Measurements from ENCODE around the gene MIPOL1. TPM values are rescaled to one million over a fixed set of nuclear protein-coding genes. Genes with fewer than 3 reads are reported as not detected.
"Not testable (repeated sequence)": the region's sequence is repeated elsewhere in the genome, so short reads cannot be mapped to it uniquely, and the experiment has no call there.

Gene MIPOL1
- polyA plus RNA-seq, 6 donors from 2014 or later = not detected

GRCh38 chr14:37375566-37375965 lies 177.8 kb downstream of the MIPOL1 start:
- Mint-ChIP-seq H3K27ac (peak overlapping the region in 1 of 6 donors; percentile 33), H3K4me3 (no peak overlapping the region), H3K36me3 (no peaks in the 10 kb centered on the region), H3K4me1 (no peaks in the 10 kb centered on the region), H3K9me3 (peaks cover 0 to 11% (median 7%) of the 10 kb centered on the region in 7 donors), H3K27me3 (no peaks in the 10 kb centered on the region)
- DNase-seq (no peak), ATAC-seq (ENCODE audit: low read depth in 2 of 2) (no peak)

- Mint-ChIP-seq H3K4me3 (no peak overlapping the region), H3K27me3 (no peaks in the 10 kb centered on the region), H3K4me1 (no peaks in the 10 kb centered on the region), H3K9me3 (peaks cover 0 to 11% (median 7%) of the 10 kb centered on the region in 7 donors), H3K27ac (no peak overlapping the region), H3K36me3 (no peaks in the 10 kb centered on the region)
- DNase-seq (no peak), ATAC-seq (ENCODE audit: low read depth in 2 of 2) (no peak)
Observed at GRCh38 chr14:37376944-37377609, 179.3 kb downstream of the MIPOL1 start.

GRCh38 chr14:37384870-37385596 lies 187.3 kb downstream of the MIPOL1 start:
- Mint-ChIP-seq H3K4me1 (no peaks in the 10 kb centered on the region), H3K36me3 (no peaks in the 10 kb centered on the region), H3K9me3 (peaks cover 0 to 6% (median 4%) of the 10 kb centered on the region in 7 donors), H3K4me3 (no peak overlapping the region), H3K27me3 (no peaks in the 10 kb centered on the region), H3K27ac (no peak overlapping the region)
- DNase-seq = no peak
- no peak for ATAC-seq (ENCODE audit: low read depth in 2 of 2)

- not testable (repeated sequence) for DNase-seq; H3K36me3 Mint-ChIP-seq; H3K27ac Mint-ChIP-seq; H3K4me1 Mint-ChIP-seq; ATAC-seq (ENCODE audit: low read depth in 2 of 2); H3K27me3 Mint-ChIP-seq; H3K4me3 Mint-ChIP-seq
- peaks cover 5 to 64% (median 17%) of the 10 kb centered on the region in 7 donors for H3K9me3 Mint-ChIP-seq
Observed at GRCh38 chr14:37397157-37397940, 199.6 kb downstream of the MIPOL1 start.

GRCh38 chr14:37397941-37398215 lies 200.1 kb downstream of the MIPOL1 start:
- no peak for ATAC-seq (ENCODE audit: low read depth in 2 of 2)
- Mint-ChIP-seq H3K9me3 (peaks cover 5 to 61% (median 17%) of the 10 kb centered on the region in 7 donors), H3K4me3 (peak overlapping the region in 1 of 8 donors; percentile 53), H3K27me3 (no peaks in the 10 kb centered on the region), H3K36me3 (no peaks in the 10 kb centered on the region), H3K27ac (no peak overlapping the region), H3K4me1 (no peaks in the 10 kb centered on the region)
- no peak for DNase-seq

GRCh38 chr14:37399517-37399916 lies 201.8 kb downstream of the MIPOL1 start:
- Mint-ChIP-seq H3K27me3 (no peaks in the 10 kb centered on the region), H3K36me3 (no peaks in the 10 kb centered on the region), H3K4me3 (no peak overlapping the region), H3K9me3 (peaks cover 5 to 52% (median 15%) of the 10 kb centered on the region in 7 donors), H3K27ac (no peak overlapping the region), H3K4me1 (no peaks in the 10 kb centered on the region)
- ATAC-seq (ENCODE audit: low read depth in 2 of 2) (no peak), DNase-seq (no peak)

- no peaks in the 10 kb centered on the region for H3K27me3 Mint-ChIP-seq
- no peaks in the 10 kb centered on the region for H3K4me1 Mint-ChIP-seq
- DNase-seq (no peak), ATAC-seq (ENCODE audit: low read depth in 2 of 2) (no peak)
- H3K36me3 Mint-ChIP-seq = no peaks in the 10 kb centered on the region
- peaks cover 5 to 37% (median 12%) of the 10 kb centered on the region in 7 donors for H3K9me3 Mint-ChIP-seq
- H3K4me3 Mint-ChIP-seq = no peak overlapping the region
- H3K27ac Mint-ChIP-seq = peak overlapping the region in 1 of 6 donors; percentile 5
Observed at GRCh38 chr14:37401093-37401492, 203.4 kb downstream of the MIPOL1 start.

- Mint-ChIP-seq H3K27ac (no peak overlapping the region), H3K27me3 (no peaks in the 10 kb centered on the region), H3K36me3 (no peaks in the 10 kb centered on the region), H3K4me1 (no peaks in the 10 kb centered on the region), H3K4me3 (no peak overlapping the region), H3K9me3 (peaks cover 0 to 20% (median 5%) of the 10 kb centered on the region in 7 donors)
- ATAC-seq (ENCODE audit: low read depth in 2 of 2) = no peak
- DNase-seq = no peak
Observed at GRCh38 chr14:37403626-37404025, 205.9 kb downstream of the MIPOL1 start.

- H3K9me3 Mint-ChIP-seq = peaks cover 0 to under 1% (median 0%) of the 10 kb centered on the region in 7 donors
- H3K36me3 Mint-ChIP-seq = no peaks in the 10 kb centered on the region
- H3K27ac Mint-ChIP-seq = no peak overlapping the region
- no peaks in the 10 kb centered on the region for H3K4me1 Mint-ChIP-seq
- DNase-seq = no peak
- H3K27me3 Mint-ChIP-seq = no peaks in the 10 kb centered on the region
- no peak for ATAC-seq (ENCODE audit: low read depth in 2 of 2)
- H3K4me3 Mint-ChIP-seq = no peak overlapping the region
Observed at GRCh38 chr14:37406095-37406494, 208.4 kb downstream of the MIPOL1 start.

GRCh38 chr14:37411079-37411735 lies 213.5 kb downstream of the MIPOL1 start:
- DNase-seq (no peak), ATAC-seq (ENCODE audit: low read depth in 2 of 2) (no peak)
- Mint-ChIP-seq H3K27me3 (no peaks in the 10 kb centered on the region), H3K4me3 (no peak overlapping the region), H3K9me3 (peaks cover 0 to 6% (median 0%) of the 10 kb centered on the region in 7 donors), H3K36me3 (no peaks in the 10 kb centered on the region), H3K4me1 (no peaks in the 10 kb centered on the region), H3K27ac (no peak overlapping the region)

- Mint-ChIP-seq H3K27ac (no peak overlapping the region), H3K9me3 (peaks cover 0 to 6% (median 0%) of the 10 kb centered on the region in 7 donors), H3K4me3 (no peak overlapping the region), H3K4me1 (no peaks in the 10 kb centered on the region), H3K36me3 (no peaks in the 10 kb centered on the region), H3K27me3 (no peaks in the 10 kb centered on the region)
- no peak for DNase-seq
- ATAC-seq (ENCODE audit: low read depth in 2 of 2) = no peak
Observed at GRCh38 chr14:37413050-37413449, 215.3 kb downstream of the MIPOL1 start.

- H3K27ac Mint-ChIP-seq = no peak overlapping the region
- DNase-seq (no peak), ATAC-seq (ENCODE audit: low read depth in 2 of 2) (no peak)
- no peak overlapping the region for H3K4me3 Mint-ChIP-seq
- no peaks in the 10 kb centered on the region for H3K36me3 Mint-ChIP-seq
- no peaks in the 10 kb centered on the region for H3K4me1 Mint-ChIP-seq
- peaks cover 0 to 6% (median 0%) of the 10 kb centered on the region in 7 donors for H3K9me3 Mint-ChIP-seq
- no peaks in the 10 kb centered on the region for H3K27me3 Mint-ChIP-seq
Observed at GRCh38 chr14:37413504-37414003, 215.8 kb downstream of the MIPOL1 start.

- Mint-ChIP-seq H3K27ac (no peak overlapping the region), H3K27me3 (no peaks in the 10 kb centered on the region), H3K36me3 (no peaks in the 10 kb centered on the region), H3K9me3 (peaks cover 0 to 6% (median 0%) of the 10 kb centered on the region in 7 donors), H3K4me1 (no peaks in the 10 kb centered on the region), H3K4me3 (no peak overlapping the region)
- ATAC-seq (ENCODE audit: low read depth in 2 of 2) (no peak), DNase-seq (no peak)
Observed at GRCh38 chr14:37416264-37416663, 218.5 kb downstream of the MIPOL1 start.

All from naive B cell (primary cell).